Neural cell (in vitro differentiated cells): ENCODE results near the gene LHPP. TPM values are rescaled to one million over a fixed set of nuclear protein-coding genes. Genes with fewer than 3 reads are reported as not detected.

ENCODE experiments used
- H2AFZ ChIP-seq: fragments of 200-600, 300-800 bp; sonication (generic), shearing (Covaris generic); 2 replicates; pipeline ENCODE4 v1.6.0; 2014; ENCODE audit warnings: low read depth, mild to moderate bottlenecking, antibody characterized with exemption, low read length, moderate library complexity
- H3F3A ChIP-seq: fragments of 200-600 bp; shearing (Covaris generic); 2 replicates; pipeline ENCODE4 v1.6.1; 2016; ENCODE audit warnings: mild to moderate bottlenecking, moderate library complexity, mixed read lengths, antibody characterized with exemption, low read length; ENCODE audit not compliant: insufficient read depth, poor library complexity, severe bottlenecking
- H3K27ac ChIP-seq: fragments of 200-600, 300-800 bp; sonication (generic), shearing (Covaris generic); 2 replicates; pipeline ENCODE4 v1.5.1; 2014; ENCODE audit warnings: mild to moderate bottlenecking, low read length, moderate library complexity
- H3K27me3 ChIP-seq: fragments of 300-800, 200-600 bp; sonication (generic), shearing (Covaris generic); 2 replicates; pipeline ENCODE4 v1.6.0; 2014; ENCODE audit warnings: mild to moderate bottlenecking, low read depth, low read length, moderate library complexity; ENCODE audit not compliant: insufficient read depth
- H3K36me3 ChIP-seq: fragments of 300-800, 200-600 bp; sonication (generic), shearing (Covaris generic); 2 replicates; pipeline ENCODE4 v1.5.1; 2014; ENCODE audit warnings: mild to moderate bottlenecking, antibody characterized with exemption, low read length, moderate library complexity; ENCODE audit not compliant: insufficient read depth
- H3K4me2 ChIP-seq: fragments of 300-800, 200-600 bp; sonication (generic), shearing (Covaris generic); 2 replicates; pipeline ENCODE4 v1.6.0; 2014; ENCODE audit warnings: mild to moderate bottlenecking, low read length
- H3K4me3 ChIP-seq: fragments of 300-800, 200-600 bp; sonication (generic), shearing (Covaris generic); 2 replicates; pipeline ENCODE4 v1.5.1; 2014; ENCODE audit warnings: mild to moderate bottlenecking, low read length, moderate library complexity
- H3K79me2 ChIP-seq: fragments of 200-600 bp; shearing (Covaris generic); replicated peaks from 2 replicates; pipeline ENCODE4 v1.6.0; 2014; ENCODE audit warnings: mild to moderate bottlenecking, low read length, moderate library complexity; ENCODE audit not compliant: insufficient read depth
- H3K9ac ChIP-seq: fragments of 300-800, 200-600 bp; sonication (generic), shearing (Covaris generic); 2 replicates; pipeline ENCODE4 v1.6.1; 2016; ENCODE audit warnings: mild to moderate bottlenecking, low read length, mixed read lengths
- H3K9me2 ChIP-seq: fragments of 200-600 bp; shearing (Covaris generic); 2 replicates; pipeline ENCODE4 v1.6.1; 2016; ENCODE audit warnings: mild to moderate bottlenecking, low read length, mixed read lengths; ENCODE audit not compliant: insufficient read depth
- H3K9me3 ChIP-seq: fragments of 200-600, 300-800 bp; sonication (generic), shearing (Covaris generic); 2 replicates; pipeline ENCODE4 v1.6.1; 2016; ENCODE audit warnings: mild to moderate bottlenecking, mixed run types, low read length, moderate library complexity, mixed read lengths
- H4K20me1 ChIP-seq: fragments of 200-600 bp; shearing (Covaris generic); 2 replicates; pipeline ENCODE4 v1.6.1; 2016; ENCODE audit warnings: mild to moderate bottlenecking, mixed run types; ENCODE audit not compliant: insufficient read depth
- EZH2 ChIP-seq: fragments of 200-600, 300-800 bp; shearing (Covaris generic), sonication (generic); IDR thresholded peaks from 2 replicates; pipeline ENCODE4 v1.6.1; 2014; ENCODE audit warnings: antibody characterized with exemption, low read length, borderline replicate concordance, mild to moderate bottlenecking; ENCODE audit not compliant: insufficient read depth, poor library complexity, severe bottlenecking
- POLR2AphosphoS5 ChIP-seq: IDR thresholded peaks from 2 replicates; pipeline ENCODE4 v1.6.1; 2012
- SMC3 ChIP-seq: fragments of 450-650 bp; conservative IDR thresholded peaks from 2 replicates; pipeline ENCODE4 v1.6.1; 2014; ENCODE audit warnings: antibody characterized with exemption, mild to moderate bottlenecking, moderate library complexity; ENCODE audit not compliant: poor library complexity
- polyA plus RNA-seq: library from polyadenylated mRNA; depleted of rRNA; stranded (reverse); fragments of >200 nt; gene quantifications from 2 replicates; pipeline ENCODE4 v1.2.3, GENCODE V29; 2014
- TF ChIP-seq, protein P1 (sequence below): fragments of 450-650 bp; IDR thresholded peaks from 2 replicates; pipeline ENCODE4 v1.5.1; 2014; ENCODE audit warnings: antibody characterized with exemption, mild to moderate bottlenecking, moderate library complexity; ENCODE audit not compliant: poor library complexity, severe bottlenecking
- TF ChIP-seq, protein P2 (sequence below): IDR thresholded peaks from 2 replicates; pipeline ENCODE4 v1.6.1; 2012; ENCODE audit warnings: borderline replicate concordance

Gene LHPP
- polyA plus RNA-seq, 1 donor from 2014 or later, result 16.0 TPM

- no peak overlapping the region for H2AFZ ChIP-seq
- no peaks in the 10 kb centered on the region for H3K27me3 ChIP-seq
- H3K79me2 ChIP-seq, result no peaks in the 10 kb centered on the region
- no peak overlapping the region for H3K4me3 ChIP-seq
- no peaks in the 10 kb centered on the region for H3K36me3 ChIP-seq
- no peak overlapping the region for H3K27ac ChIP-seq
- no peak for TF ChIP-seq EZH2
- TF ChIP-seq, protein P1, sequence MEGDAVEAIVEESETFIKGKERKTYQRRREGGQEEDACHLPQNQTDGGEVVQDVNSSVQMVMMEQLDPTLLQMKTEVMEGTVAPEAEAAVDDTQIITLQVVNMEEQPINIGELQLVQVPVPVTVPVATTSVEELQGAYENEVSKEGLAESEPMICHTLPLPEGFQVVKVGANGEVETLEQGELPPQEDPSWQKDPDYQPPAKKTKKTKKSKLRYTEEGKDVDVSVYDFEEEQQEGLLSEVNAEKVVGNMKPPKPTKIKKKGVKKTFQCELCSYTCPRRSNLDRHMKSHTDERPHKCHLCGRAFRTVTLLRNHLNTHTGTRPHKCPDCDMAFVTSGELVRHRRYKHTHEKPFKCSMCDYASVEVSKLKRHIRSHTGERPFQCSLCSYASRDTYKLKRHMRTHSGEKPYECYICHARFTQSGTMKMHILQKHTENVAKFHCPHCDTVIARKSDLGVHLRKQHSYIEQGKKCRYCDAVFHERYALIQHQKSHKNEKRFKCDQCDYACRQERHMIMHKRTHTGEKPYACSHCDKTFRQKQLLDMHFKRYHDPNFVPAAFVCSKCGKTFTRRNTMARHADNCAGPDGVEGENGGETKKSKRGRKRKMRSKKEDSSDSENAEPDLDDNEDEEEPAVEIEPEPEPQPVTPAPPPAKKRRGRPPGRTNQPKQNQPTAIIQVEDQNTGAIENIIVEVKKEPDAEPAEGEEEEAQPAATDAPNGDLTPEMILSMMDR, result no peak
- no peak for TF ChIP-seq POLR2AphosphoS5
- no peaks in the 10 kb centered on the region for H4K20me1 ChIP-seq
- no peaks in the 10 kb centered on the region for H3F3A ChIP-seq
- H3K9ac ChIP-seq, result no peak overlapping the region
- no peak overlapping the region for H3K4me2 ChIP-seq
- H3K9me2 ChIP-seq, result no peaks in the 10 kb centered on the region
- no peaks in the 10 kb centered on the region for H3K9me3 ChIP-seq
Observed at GRCh38 chr10:124574456-124575070, 112.9 kb downstream of the LHPP start.

GRCh38 chr10:124575107-124576035 lies 113.7 kb downstream of the LHPP start:
- no peak overlapping the region for H3K4me2 ChIP-seq
- no peaks in the 10 kb centered on the region for H3K27me3 ChIP-seq
- TF ChIP-seq SMC3, result no peak
- no peak for TF ChIP-seq EZH2
- TF ChIP-seq, protein P2, sequence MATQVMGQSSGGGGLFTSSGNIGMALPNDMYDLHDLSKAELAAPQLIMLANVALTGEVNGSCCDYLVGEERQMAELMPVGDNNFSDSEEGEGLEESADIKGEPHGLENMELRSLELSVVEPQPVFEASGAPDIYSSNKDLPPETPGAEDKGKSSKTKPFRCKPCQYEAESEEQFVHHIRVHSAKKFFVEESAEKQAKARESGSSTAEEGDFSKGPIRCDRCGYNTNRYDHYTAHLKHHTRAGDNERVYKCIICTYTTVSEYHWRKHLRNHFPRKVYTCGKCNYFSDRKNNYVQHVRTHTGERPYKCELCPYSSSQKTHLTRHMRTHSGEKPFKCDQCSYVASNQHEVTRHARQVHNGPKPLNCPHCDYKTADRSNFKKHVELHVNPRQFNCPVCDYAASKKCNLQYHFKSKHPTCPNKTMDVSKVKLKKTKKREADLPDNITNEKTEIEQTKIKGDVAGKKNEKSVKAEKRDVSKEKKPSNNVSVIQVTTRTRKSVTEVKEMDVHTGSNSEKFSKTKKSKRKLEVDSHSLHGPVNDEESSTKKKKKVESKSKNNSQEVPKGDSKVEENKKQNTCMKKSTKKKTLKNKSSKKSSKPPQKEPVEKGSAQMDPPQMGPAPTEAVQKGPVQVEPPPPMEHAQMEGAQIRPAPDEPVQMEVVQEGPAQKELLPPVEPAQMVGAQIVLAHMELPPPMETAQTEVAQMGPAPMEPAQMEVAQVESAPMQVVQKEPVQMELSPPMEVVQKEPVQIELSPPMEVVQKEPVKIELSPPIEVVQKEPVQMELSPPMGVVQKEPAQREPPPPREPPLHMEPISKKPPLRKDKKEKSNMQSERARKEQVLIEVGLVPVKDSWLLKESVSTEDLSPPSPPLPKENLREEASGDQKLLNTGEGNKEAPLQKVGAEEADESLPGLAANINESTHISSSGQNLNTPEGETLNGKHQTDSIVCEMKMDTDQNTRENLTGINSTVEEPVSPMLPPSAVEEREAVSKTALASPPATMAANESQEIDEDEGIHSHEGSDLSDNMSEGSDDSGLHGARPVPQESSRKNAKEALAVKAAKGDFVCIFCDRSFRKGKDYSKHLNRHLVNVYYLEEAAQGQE, result no peak
- H4K20me1 ChIP-seq, result no peaks in the 10 kb centered on the region
- no peaks in the 10 kb centered on the region for H3K9me3 ChIP-seq
- no peaks in the 10 kb centered on the region for H3K36me3 ChIP-seq
- no peak overlapping the region for H3K4me3 ChIP-seq
- no peak overlapping the region for H3K9ac ChIP-seq
- no peaks in the 10 kb centered on the region for H3K9me2 ChIP-seq
- no peaks in the 10 kb centered on the region for H3K79me2 ChIP-seq
- H3F3A ChIP-seq, result no peaks in the 10 kb centered on the region
- no peak overlapping the region for H2AFZ ChIP-seq
- no peak overlapping the region for H3K27ac ChIP-seq
